HFFc6 (cell line): ENCODE data around the gene FRMD3. TPM values are rescaled to one million over a fixed set of nuclear protein-coding genes. Genes with fewer than 3 reads are reported as not detected.
A peak's percentile ranks its signal among the peaks of the same experiment; 100 is the strongest.

Experiments
- DNase-seq: peaks from one replicate; pipeline ENCODE4 v3.0.0-alpha.2; 2018
- H3K27ac Mint-ChIP-seq: 2 replicates; pipeline ENCODE4 v1.8.0; 2020; ENCODE audit warnings: mild to moderate bottlenecking, mixed read lengths
- H3K27me3 Mint-ChIP-seq: 2 replicates; pipeline ENCODE4 v1.8.0; 2021; ENCODE audit warnings: mild to moderate bottlenecking, moderate library complexity, mixed read lengths; ENCODE audit not compliant: insufficient read depth
- H3K36me3 Mint-ChIP-seq: 2 replicates; pipeline ENCODE4 v1.8.0; 2021; ENCODE audit warnings: low read depth, mixed read lengths
- H3K4me1 Mint-ChIP-seq: 2 replicates; pipeline ENCODE4 v1.8.0; 2020; ENCODE audit warnings: low read depth, mixed read lengths
- H3K4me3 Mint-ChIP-seq: 2 replicates; pipeline ENCODE4 v1.8.0; 2020; ENCODE audit warnings: mild to moderate bottlenecking, moderate library complexity, mixed read lengths
- H3K9me3 Mint-ChIP-seq: 2 replicates; pipeline ENCODE4 v1.8.0; 2020; ENCODE audit warnings: mild to moderate bottlenecking, mixed read lengths
- CTCF ChIP-seq: fragments of 200-600 bp; sonication (generic); IDR thresholded peaks from 2 replicates; pipeline ENCODE4 v1.5.0; 2021; ENCODE audit warnings: antibody characterized with exemption, mild to moderate bottlenecking
- total RNA-seq, 6 experiments: library from RNA; stranded (reverse); fragmentation: NEBNext Ultra II Directional; extraction: Animal tissue kit (Norgen Biotek cat#: 25700); gene quantifications; 2 replicates in 1 of 6; 3 replicates in 5 of 6; pipeline ENCODE4 v1.2.3, GENCODE V29; 2021

FRMD3 gene
- total RNA-seq, 6 experiments from 2014 or later: 4.0 to 14.9 (median 12.7) TPM

DNA sequence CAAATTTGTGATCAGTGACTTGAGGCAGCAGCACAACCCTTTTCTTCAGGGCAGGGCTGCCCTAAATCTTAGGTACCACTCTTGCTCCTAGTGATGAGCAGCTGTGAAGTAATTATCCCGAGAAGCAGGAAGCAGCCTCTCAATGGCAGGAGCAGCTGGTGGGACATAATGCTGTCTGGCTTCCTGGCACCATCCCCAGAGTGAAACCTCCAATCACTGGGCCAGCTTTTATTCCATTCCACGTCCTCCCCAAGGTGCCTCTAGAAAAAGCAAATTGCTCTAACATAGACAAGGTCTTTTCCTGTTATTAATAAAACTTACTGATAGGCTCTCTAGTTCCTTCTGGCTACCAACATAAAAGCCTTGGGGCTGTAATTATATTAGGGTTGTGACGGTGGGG, 154.0 kb downstream of the FRMD3 start:
- Mint-ChIP-seq H3K36me3 (peaks cover 31% of the 10 kb centered on the region), H3K9me3 (peaks cover 7% of the 10 kb centered on the region), H3K27ac (no peak overlapping the region), H3K27me3 (no peaks in the 10 kb centered on the region; the same call in 1 of the 2 replicates), H3K4me3 (no peak overlapping the region), H3K4me1 (peaks cover 22% of the 10 kb centered on the region)
- no peak for TF ChIP-seq CTCF
- DNase-seq: no peak

DNA sequence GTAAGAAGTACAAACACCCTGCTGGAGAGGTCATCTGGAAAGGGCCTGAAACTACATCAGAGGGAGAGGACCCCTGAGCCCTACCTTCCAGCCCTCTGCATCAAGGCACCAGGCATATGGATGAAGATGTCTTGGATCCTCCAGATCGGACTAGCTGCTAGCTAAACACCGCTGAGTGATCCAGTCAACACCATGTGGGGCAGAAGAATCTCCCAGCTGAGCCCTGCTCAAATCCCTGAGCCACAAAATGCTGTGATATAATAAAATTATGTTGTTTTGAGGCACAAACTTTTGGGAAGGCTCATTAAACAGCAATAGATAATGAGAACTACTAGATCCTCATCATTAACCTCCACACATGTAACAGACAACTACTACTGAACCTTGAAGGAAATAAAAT, 155.2 kb downstream of the FRMD3 start:
- peaks cover 22% of the 10 kb centered on the region for H3K4me1 Mint-ChIP-seq
- peaks cover 30% of the 10 kb centered on the region for H3K36me3 Mint-ChIP-seq
- no peak overlapping the region for H3K27ac Mint-ChIP-seq
- DNase-seq: no peak
- no peak for TF ChIP-seq CTCF
- no peaks in the 10 kb centered on the region; the same call in 1 of the 2 replicates for H3K27me3 Mint-ChIP-seq
- H3K9me3 Mint-ChIP-seq: peaks cover 7% of the 10 kb centered on the region
- H3K4me3 Mint-ChIP-seq: no peak overlapping the region

DNA sequence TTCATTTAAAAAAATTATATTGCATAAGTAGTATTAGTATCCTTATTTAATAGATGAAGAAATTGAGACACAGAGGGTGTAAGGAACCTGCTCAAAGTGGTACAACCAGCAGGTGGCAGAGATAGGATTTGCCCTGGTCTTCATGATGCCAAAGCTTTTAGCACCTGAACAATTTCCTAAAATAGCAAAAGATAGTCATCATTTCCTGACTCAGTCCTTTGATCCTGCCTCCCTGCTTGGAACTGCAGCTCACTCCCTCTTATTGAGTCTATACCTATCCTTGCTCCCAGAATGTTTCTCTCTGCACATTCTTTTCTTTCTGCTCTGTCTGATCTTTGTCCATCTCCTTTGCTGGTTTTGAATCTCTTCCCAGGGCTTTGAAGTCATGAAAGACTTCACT, 155.8 kb downstream of the FRMD3 start:
- DNase-seq: no peak
- H3K36me3 Mint-ChIP-seq: peaks cover 30% of the 10 kb centered on the region
- peaks cover 7% of the 10 kb centered on the region for H3K9me3 Mint-ChIP-seq
- no peak overlapping the region for H3K4me3 Mint-ChIP-seq
- H3K27ac Mint-ChIP-seq: no peak overlapping the region
- no peaks in the 10 kb centered on the region for H3K27me3 Mint-ChIP-seq
- TF ChIP-seq CTCF: no peak
- H3K4me1 Mint-ChIP-seq: peaks cover 22% of the 10 kb centered on the region

- H3K4me1 Mint-ChIP-seq: peaks cover 9% of the 10 kb centered on the region; the same call in 1 of the 2 replicates
- no peak for TF ChIP-seq CTCF
- H3K9me3 Mint-ChIP-seq: peaks cover 6% of the 10 kb centered on the region
- no peak overlapping the region for H3K4me3 Mint-ChIP-seq
- peaks cover 22% of the 10 kb centered on the region for H3K36me3 Mint-ChIP-seq
- DNase-seq: no peak
- no peak overlapping the region for H3K27ac Mint-ChIP-seq
- no peaks in the 10 kb centered on the region for H3K27me3 Mint-ChIP-seq
These were observed 159.2 kb downstream of the FRMD3 start for GRCh38 chr9:83379045-83379444.

- Mint-ChIP-seq H3K36me3 (no peaks in the 10 kb centered on the region), H3K9me3 (no peaks in the 10 kb centered on the region), H3K27ac (peak overlapping the region; percentile 74; the same call in 1 of the 2 replicates), H3K4me1 (peaks cover 33% of the 10 kb centered on the region), H3K27me3 (no peaks in the 10 kb centered on the region), H3K4me3 (no peak overlapping the region)
- no peak for DNase-seq
- TF ChIP-seq CTCF: no peak
These were observed 165.2 kb downstream of the FRMD3 start for GRCh38 chr9:83372957-83373356.

- Mint-ChIP-seq H3K27ac (peak overlapping the region; percentile 84), H3K4me3 (no peak overlapping the region), H3K9me3 (no peaks in the 10 kb centered on the region), H3K4me1 (peaks cover 37% of the 10 kb centered on the region), H3K27me3 (no peaks in the 10 kb centered on the region; the same call in 1 of the 2 replicates), H3K36me3 (no peaks in the 10 kb centered on the region)
- TF ChIP-seq CTCF: no peak
- no peak for DNase-seq
These were observed 170.9 kb downstream of the FRMD3 start for GRCh38 chr9:83367326-83367725.
